Ramos (cell line): ENCODE results near the gene DDB1.

Source experiments
- in situ Hi-C: fragments of 300-500 bp; cut with MboI; formaldehyde crosslinking; loops from one replicate; pipeline ENCODE4 v1.14.3; 2022; ENCODE audit warnings: low sequenced_read_pairs; ENCODE audit not compliant: unreplicated experiment

The DDB1 gene

GRCh38 chr11:61332797-61333549 is at the start of gene DDB1, which contains the start of gene TKFC:
DDB1 (minus strand) TSS chr11:61333105; CDS start chr11:61332968, 137 bp downstream.
TKFC (plus strand) TSS chr11:61333228; CDS start chr11:61334729, 1,501 bp downstream.
- in situ Hi-C loops: no loop called here

DNA sequence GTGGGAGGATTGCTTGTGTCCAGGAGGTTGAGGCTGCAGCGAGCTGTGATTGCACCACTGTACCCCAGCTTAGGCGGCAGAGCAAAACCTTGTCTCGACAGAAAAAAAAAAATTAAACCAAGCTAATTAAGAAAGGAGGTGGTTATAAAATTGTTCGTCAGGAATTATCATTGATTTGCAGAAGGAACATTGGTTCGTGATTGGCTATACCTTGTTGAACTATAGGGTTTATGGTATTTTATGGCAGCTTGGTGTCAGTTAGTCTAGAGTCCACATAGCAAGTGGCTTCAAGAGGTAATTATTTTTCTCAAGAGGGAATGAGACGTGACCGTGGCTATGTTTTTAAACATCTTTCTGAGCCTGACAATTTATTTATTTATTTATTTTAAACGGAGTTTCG is 48.0 kb upstream of the DDB1 start:
- in situ Hi-C loops: loop anchor here (10.0 kb wide), 1 partner anchor 126 kb away; no protein-coding TSS in a partner anchor

DNA sequence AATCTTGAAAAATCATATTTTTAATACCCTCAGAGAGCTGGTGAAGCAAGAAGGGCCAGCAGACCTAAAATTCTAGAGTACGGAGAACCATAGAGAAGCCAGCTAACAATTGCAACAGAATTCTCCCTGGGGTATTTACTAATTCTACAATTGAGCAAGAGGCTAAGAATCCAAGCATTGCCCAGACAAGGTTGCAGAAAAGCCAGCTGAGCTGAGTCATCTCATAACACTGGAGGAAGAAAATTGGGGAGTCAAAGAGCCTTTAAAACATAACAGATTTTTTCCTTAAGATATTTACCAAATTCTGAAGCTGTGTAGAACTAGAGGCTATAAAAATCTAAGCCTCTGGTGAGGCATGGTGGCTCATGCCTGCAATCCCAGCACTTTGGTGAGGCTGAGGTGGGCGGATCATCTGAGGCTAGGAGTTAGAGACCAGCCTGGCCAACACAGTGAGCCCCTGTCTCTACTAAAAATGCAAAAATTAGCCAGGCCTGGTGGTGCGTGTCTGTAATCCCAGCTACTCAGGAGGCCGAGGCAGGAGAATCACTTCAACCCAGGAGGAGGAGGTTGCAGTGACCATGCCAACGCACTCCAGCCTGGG is 45.9 kb upstream of the DDB1 start:
- in situ Hi-C loops: no loop called here

GRCh38 chr11:61377461-61378160 is 44.7 kb upstream of the DDB1 start:
- in situ Hi-C loops: no loop called here

DNA sequence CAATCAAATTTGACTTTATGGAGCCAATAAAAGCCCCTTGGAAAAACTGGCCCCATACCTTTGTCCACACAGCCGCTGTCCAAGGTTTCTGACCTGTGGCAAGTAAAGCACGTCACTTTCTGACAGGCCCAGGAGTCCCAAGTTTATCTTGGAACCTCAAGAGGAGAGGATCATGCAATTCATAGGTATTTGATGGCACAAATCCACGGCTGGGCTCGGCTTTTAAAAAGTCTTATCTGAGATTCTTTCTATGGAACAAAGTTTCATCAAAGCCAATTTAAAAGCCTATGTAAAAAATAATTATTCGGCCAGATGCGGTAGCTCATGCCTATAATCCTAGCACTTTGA is 42.8 kb upstream of the DDB1 start:
- in situ Hi-C loops: no loop called here

DNA sequence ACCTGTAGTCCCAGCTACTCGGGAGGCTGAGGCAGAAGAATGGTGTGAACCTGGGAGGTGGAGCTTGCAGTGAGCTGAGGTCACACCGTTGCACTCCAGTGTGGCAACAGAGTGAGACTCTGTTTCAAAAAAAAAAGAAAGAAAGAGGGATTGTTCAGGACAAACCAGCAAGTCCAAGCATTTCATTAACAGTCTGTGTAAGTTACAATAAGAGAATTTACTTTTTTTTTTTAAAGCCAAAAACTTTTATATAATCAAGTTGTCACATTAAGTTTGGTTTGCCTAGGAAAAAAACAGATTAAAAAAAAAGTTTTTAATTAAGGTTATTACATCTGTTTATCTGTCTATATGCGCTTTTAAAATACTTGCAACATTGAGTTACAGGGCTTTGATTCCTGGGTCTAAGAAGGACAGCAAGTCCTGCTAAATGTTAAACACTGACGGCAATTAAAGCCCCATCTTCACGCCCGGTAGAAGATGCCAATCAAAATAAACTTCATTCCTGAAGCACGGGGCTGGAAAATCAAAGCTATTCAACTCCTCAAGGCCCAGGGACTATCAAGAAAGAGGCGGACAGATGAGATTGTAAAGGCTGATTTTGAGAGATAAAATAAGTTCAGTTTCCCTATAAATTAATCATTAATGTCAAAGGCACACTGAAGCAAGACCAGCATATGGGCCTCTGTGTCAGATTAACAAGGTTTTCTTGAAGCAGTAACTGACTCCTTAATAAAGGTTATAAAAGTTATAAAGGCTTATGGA is 39.9 kb upstream of the DDB1 start:
- in situ Hi-C loops: no loop called here

- in situ Hi-C loops: no loop called here
Observed at GRCh38 chr11:61370349-61371005, 37.6 kb upstream of the DDB1 start.

DNA sequence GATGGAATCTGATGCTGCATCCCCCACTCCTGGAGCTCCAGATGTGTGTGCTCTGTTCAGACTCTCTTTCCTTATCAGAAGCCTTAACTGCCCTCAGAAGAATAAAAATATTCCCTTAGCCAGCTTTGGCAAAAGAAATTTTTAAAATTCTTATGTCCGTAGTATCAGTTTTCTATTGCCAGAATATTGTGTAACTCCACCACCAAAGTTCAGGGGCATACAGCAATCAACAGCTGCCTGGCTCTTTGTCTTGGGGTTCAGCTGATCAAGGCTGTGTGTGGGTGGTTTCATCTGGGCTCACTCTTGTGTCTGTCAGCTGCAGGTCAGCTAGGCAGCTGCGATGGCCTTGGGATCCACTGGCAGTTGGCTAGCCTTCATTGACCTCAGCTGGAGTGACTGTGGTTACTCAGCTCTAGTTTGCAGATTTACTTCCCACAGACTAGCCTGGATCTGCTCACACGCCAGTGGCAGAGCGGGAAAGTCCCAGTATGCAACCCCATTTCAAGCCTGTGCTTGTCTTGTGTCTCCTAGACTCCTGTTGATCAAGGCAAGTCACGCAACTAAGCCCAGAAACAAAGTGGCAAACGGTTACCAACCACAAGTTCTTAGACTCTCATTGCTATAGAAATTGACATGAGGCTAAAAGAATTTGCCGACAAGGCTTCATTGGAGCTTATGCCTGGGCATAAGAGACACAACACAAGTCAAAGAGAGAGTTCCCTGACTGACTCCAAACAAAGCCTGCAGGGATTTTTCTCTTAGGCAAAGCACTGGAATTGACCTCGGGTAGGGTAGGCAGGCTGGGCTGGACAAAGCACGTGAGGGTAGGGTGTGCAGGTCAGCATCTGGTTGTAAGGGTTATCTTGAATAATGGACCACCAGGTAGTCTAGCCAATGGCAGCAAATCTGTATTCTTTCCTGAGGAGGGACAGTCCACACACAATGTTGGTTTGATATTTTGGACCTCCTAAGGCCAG is 36.8 kb upstream of the DDB1 start:
- in situ Hi-C loops: no loop called here

GRCh38 chr11:61368646-61369045 is 35.7 kb upstream of the DDB1 start:
- in situ Hi-C loops: no loop called here

DNA sequence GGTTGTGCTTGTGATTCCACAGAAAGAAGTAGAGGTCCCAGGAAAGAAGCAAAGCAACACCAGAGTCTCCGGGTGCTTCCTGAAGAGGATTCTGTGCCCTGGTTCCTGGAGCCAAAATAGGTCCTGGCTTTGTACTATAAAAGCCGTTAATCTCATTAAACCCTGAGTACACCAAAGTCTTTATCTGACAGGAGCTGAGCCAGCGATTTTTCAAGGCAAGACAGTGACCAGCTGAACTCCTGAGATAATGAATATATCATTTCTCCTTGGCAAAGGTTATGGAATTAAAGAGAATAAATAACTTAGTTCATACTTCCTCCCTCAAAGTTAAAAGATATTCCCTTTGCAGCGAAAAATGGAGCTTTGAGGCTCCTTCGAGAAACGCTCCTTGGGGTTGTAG is 34.5 kb upstream of the DDB1 start:
- in situ Hi-C loops: no loop called here

DNA sequence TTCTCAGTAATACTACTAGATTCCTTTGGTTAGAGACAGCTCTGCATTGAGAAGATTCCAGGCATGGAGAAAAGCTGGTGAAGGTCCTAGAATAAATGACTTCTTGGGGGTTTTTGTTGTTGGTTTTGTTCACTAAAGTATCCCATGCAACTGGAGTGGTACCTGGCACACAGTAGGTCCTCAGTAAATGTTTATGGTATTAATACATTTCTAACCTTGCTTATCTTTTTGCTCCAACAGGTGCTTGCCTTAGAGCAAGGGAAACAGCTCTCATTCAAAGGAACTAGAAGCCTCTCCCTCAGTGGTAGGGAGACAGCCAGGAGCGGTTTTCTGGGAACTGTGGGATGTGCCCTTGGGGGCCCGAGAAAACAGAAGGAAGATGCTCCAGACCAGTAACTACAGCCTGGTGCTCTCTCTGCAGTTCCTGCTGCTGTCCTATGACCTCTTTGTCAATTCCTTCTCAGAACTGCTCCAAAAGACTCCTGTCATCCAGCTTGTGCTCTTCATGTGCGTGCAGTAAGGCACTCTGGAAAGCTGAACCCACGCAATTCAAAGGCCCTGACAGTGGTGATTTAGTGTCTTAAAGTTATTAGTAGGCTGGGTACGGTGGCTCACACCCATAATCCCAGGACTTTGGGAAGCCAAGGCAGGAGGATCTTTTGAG is 31.2 kb upstream of the DDB1 start:
- in situ Hi-C loops: no loop called here

GRCh38 chr11:61362542-61362875 is 29.6 kb upstream of the DDB1 start:
- in situ Hi-C loops: no loop called here

- in situ Hi-C loops: no loop called here
Observed at GRCh38 chr11:61361741-61362541, 29.0 kb upstream of the DDB1 start, which contains the start of the genes CYB561A3 and TMEM138. CYB561A3 (minus strand) TSS chr11:61361882; CDS start chr11:61356713, 5,169 bp downstream. TMEM138 (plus strand) TSS chr11:61362374; CDS start chr11:61364391, 2,017 bp downstream.

GRCh38 chr11:61361237-61361740 is 28.4 kb upstream of the DDB1 start:
- in situ Hi-C loops: no loop called here

DNA sequence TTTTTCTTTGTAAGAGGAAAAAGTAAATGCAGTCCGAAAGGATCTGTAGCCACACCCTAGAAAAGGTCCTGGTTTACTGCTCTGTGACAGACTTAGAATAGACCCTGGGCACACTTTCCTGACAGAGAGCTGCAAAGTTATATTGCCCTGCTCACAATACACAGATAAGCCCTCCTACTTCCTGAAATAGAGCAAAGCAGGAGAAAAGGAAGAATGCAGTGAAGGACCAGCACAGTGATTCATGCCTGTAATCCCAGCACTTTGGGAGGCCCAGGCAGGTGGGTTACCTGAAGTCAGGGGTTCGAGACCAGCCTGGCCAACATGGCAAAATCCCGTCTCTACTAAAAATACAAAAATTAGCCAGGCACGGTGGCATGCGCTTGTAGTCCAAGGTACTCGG is 26.6 kb upstream of the DDB1 start:
- in situ Hi-C loops: no loop called here

- in situ Hi-C loops: no loop called here
Observed at GRCh38 chr11:61358566-61358965, 25.7 kb upstream of the DDB1 start.

DNA sequence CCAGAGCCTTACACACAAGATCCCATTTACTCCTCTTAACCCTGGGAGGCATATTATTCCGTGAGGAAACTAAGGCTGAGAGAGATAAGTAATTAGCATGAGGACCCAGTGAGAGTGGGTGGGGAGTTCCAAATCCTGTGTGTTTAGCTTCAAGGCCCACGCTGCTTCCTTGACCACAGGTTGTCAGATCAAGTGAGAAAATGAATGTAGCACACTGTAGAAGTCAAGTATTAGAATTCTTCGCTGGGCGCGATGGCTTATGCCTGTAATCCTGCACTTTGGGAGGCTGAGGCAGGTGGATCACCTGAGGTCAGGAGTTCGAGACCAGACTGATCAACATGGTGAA is 25.0 kb upstream of the DDB1 start:
- in situ Hi-C loops: no loop called here
